Measurements from ENCODE around the gene MSL3. TPM values are rescaled to one million over a fixed set of nuclear protein-coding genes. Genes with fewer than 3 reads are reported as not detected.

Gene MSL3
- total RNA-seq, 2 donors from 2014 or later, result 15.1 to 16.2 TPM

DNA sequence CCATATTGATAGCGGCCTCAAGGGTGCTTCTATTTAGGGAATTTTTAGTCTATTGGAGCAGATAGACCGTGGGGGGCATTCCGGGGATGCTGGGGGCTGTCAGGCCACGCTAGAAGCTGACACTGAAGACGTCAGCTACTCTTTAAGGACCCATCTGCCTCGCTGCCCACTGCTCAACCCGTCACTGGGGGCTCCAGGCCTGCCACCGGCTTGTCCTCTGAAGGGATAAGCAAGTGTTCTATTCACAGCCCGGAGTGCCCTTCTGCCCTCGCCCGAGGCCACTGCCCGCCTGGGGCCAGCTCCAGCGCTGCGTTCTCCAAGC is 679 bp upstream of the MSL3 start:
- intact Hi-C loops (cut with DNase I), result no loop called here
- ATAC-seq (no peak), DNase-seq (no peak)

- peak; percentile 87 to 91 for ATAC-seq
- intact Hi-C loops (cut with DNase I), result no loop called here
- peak; percentile 90 for DNase-seq
Measured at GRCh38 chrX:11758400-11759171, 549 bp downstream of the MSL3 start.

DNA sequence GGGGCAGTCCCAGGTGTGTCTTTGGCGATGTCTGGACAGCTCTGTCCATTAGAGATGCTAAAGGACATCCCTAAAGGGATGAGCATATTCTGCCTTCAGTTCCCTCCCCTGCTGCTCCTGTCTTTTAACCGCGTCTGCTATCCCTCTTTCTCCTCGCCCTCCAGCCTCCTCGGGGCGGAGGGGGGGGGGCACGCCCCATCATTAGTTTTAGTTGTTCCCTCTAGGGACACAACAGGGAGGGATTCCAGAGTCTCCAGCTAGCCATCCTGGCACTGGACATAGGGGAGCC is 1.1 kb downstream of the MSL3 start:
- no peak for DNase-seq
- intact Hi-C loops (cut with DNase I), result no loop called here
- peak in 1 of 2 donors; percentile 1 for ATAC-seq

GRCh38 chrX:11759461-11760311 is 1.6 kb downstream of the MSL3 start:
- DNase-seq (peak; percentile 83), ATAC-seq (peak; percentile 88 to 94)
- intact Hi-C loops (cut with DNase I), result no loop called here

DNA sequence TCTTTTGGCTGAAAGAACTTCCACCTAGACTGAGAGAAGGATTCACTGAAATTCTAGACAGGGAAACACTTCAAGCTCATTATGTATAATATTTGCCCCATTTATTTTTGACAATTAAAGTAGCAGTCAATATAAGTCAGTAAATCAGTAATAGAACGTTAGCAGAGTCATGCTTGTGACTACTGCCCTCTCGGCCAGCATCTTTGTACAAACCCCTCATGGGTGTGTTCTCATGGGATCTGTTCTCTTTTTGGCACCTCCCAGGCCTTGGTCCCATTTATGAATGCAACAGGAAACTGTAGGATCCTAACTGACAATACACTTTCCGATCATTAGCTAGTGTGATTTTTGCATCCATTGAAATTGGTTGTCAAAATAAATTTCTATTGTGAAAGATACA is 2.9 kb downstream of the MSL3 start:
- ATAC-seq (no peak), DNase-seq (no peak)
- intact Hi-C loops (cut with DNase I), result no loop called here

DNA sequence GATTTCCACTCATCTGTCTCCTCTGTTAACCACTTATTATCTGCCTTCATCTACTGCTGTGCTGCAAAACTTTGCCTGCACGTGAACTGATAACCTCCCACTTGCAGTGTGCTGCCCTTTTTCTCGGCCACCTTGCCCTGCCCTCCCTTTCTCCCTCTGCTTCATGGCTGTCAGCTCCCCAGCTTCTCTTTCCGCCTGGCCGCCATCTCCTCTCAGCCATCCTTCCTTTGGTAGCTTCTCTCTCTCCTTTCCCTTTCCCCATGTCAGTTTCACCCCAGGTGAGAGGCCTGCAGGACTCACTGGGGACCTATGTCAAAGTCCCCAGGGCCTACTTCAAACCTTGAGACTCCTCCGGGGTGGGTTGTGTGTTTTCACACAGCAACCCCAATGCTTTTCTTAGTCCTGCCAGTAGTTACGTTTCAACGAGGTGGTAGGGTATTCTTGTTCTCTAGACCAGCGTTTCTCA is 6.6 kb downstream of the MSL3 start:
- no peak for ATAC-seq
- intact Hi-C loops (cut with DNase I), result no loop called here
- no peak for DNase-seq

- intact Hi-C loops (cut with DNase I), result no loop called here
- no peak for ATAC-seq
- no peak for DNase-seq
Measured at GRCh38 chrX:11765449-11765848, 7.4 kb downstream of the MSL3 start.

- DNase-seq, result no peak
- intact Hi-C loops (cut with DNase I), result no loop called here
- no peak for ATAC-seq
Measured at GRCh38 chrX:11766487-11766886, 8.4 kb downstream of the MSL3 start.

DNA sequence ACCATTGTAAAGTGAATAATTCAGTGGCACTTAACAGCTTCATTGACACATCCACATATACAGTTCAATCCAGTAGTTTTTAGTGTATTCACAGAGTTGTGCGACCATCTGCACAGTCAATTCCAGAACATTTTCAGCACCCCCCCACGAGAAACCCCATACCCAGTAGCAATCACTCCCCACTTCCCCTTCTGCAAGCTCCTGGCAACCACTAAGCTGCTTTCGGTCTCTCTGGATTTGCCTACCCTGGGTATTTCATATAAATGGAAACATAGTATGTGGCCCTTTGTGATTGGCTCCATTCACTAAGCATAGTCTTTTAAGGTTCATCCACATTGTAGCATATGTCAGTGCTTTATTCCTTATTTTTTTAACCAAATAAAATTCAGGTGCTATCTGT is 10.0 kb downstream of the MSL3 start:
- intact Hi-C loops (cut with DNase I), result no loop called here
- ATAC-seq, result no peak
- DNase-seq, result no peak

- ATAC-seq (peak in 1 of 2 donors; percentile 69), DNase-seq (no peak)
- intact Hi-C loops (cut with DNase I), result loop anchor here in 1 of 2 donors (2.0 kb wide), 1 partner anchor 238 kb away; no protein-coding TSS in a partner anchor
Measured at GRCh38 chrX:11770320-11770719, 12.3 kb downstream of the MSL3 start.

- no peak for ATAC-seq
- intact Hi-C loops (cut with DNase I), result no loop called here
- no peak for DNase-seq
Measured at GRCh38 chrX:11778230-11778629, 20.2 kb downstream of the MSL3 start.

GRCh38 chrX:11781133-11781532 is 23.1 kb downstream of the MSL3 start:
- no peak for DNase-seq
- ATAC-seq, result no peak
- intact Hi-C loops (cut with DNase I), result no loop called here

- DNase-seq, result no peak
- no peak for ATAC-seq
- intact Hi-C loops (cut with DNase I), result no loop called here
Measured at GRCh38 chrX:11781734-11782370, 23.8 kb downstream of the MSL3 start.

GRCh38 chrX:11784543-11784942 is 26.5 kb downstream of the MSL3 start:
- DNase-seq (no peak), ATAC-seq (no peak)
- intact Hi-C loops (cut with DNase I), result no loop called here

DNA sequence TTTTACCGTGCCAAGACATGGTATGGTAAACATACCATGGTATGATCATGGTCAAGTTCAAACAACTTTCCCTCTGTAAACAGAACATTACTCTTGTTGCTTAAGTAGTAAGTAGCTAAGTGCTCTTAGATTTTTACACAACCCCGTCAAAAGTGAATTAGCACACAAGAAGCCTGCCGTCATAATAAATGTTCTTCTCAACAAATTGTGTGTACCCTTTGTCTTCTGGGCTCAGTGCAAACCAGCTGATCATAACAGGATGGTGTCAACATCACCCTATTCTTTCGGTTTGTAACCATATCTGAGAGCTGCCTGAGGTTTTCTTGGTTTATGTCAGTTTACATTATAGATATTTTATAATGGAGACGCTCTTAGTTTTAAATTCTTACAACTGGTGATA is 28.8 kb downstream of the MSL3 start:
- no peak for ATAC-seq
- no peak for DNase-seq
- intact Hi-C loops (cut with DNase I), result no loop called here

GRCh38 chrX:11787564-11787963 is 29.5 kb downstream of the MSL3 start:
- intact Hi-C loops (cut with DNase I), result no loop called here
- DNase-seq (peak; percentile 60), ATAC-seq (peak; percentile 60 to 61)

- intact Hi-C loops (cut with DNase I), result no loop called here
- DNase-seq (no peak), ATAC-seq (no peak)
Measured at GRCh38 chrX:11789809-11790208, 31.8 kb downstream of the MSL3 start.

GRCh38 chrX:11791090-11791489 is 33.1 kb downstream of the MSL3 start:
- DNase-seq (no peak), ATAC-seq (no peak)
- intact Hi-C loops (cut with DNase I), result no loop called here

DNA sequence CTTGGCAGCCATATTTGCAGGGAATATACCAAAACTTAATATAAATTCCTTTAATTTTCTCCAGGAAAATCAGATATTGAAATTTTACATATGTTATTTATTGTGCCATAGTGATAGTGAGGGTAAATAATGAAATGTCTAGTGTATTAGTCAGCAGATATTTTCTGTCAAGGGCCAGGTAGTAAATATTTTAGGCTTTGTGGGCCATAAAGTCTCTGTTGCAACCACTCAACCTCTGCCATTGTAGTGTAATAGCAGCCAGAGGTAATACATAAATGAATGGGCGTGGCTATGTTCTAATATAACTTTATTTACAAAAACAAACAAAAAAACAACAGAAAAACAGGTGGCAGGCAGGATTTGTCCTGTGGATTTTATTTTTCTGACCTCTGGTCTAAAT is 33.5 kb downstream of the MSL3 start:
- intact Hi-C loops (cut with DNase I), result no loop called here
- DNase-seq (no peak), ATAC-seq (no peak)
